ENCODE measurements around the gene PPP3CA.

PPP3CA gene

DNA sequence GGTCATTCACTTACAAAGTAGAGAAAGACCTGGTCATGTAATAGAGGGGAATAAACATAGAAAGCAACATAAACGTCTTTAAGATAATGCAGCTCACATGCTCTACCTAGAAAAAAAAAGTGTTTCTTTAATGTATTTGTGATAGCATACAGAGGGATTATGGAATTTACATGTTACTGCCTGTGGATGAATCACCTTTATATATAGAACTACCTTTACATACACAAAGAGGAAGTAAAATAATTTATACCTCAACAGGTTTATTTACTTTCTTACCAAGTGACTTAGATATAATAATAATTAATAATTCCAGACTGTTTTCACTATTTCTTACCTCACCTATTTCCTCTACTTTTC, 81.5 kb downstream of the PPP3CA start:
- peak overlapping the region; percentile 33; the same call in 1 of the 2 replicates for H3K27ac ChIP-seq
- TF ChIP-seq, protein P1, sequence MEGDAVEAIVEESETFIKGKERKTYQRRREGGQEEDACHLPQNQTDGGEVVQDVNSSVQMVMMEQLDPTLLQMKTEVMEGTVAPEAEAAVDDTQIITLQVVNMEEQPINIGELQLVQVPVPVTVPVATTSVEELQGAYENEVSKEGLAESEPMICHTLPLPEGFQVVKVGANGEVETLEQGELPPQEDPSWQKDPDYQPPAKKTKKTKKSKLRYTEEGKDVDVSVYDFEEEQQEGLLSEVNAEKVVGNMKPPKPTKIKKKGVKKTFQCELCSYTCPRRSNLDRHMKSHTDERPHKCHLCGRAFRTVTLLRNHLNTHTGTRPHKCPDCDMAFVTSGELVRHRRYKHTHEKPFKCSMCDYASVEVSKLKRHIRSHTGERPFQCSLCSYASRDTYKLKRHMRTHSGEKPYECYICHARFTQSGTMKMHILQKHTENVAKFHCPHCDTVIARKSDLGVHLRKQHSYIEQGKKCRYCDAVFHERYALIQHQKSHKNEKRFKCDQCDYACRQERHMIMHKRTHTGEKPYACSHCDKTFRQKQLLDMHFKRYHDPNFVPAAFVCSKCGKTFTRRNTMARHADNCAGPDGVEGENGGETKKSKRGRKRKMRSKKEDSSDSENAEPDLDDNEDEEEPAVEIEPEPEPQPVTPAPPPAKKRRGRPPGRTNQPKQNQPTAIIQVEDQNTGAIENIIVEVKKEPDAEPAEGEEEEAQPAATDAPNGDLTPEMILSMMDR (conservative IDR thresholded peaks at IDR 0.05) = no peak

DNA sequence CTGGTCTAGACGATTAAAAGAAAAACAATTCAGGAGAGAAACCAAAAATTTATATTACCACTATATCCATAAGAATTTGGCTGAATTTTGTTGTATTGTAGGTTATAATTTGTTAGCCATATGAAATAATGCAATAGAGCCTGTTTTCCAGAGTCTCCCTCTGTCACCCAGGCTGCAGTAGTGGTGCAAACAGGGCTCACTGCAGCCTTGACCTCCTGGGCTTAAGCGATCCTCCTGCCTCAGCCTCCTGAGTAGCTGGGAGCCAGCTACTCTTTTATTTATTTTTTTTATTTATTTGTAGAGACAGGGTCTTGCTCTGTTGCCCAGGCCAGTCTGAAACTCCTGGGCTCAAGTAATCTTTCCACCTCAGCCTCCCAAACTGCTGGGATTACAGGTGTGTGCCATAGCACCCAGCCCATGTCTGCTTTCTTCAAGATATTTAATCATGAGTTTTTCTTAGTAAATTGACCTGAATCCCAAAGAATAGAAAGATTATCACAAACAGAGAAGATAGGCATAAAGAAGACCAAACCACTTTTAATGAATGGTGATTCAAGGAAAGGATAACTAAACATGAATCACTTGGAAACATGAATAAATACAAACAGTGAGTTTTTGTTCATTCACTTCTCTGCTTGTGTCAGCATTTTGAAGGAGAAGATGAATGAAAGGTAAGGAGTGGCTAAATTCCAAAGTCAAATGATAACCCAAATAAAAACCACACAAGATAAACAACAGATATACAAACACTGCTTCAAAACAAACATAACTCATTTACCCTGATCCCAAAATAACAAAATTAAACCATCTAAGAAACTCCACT, 82.1 kb downstream of the PPP3CA start:
- H3K27ac ChIP-seq = peak overlapping the region; percentile 33; the same call in 1 of the 2 replicates
- TF ChIP-seq, protein P1 (conservative IDR thresholded peaks at IDR 0.05) = no peak

DNA sequence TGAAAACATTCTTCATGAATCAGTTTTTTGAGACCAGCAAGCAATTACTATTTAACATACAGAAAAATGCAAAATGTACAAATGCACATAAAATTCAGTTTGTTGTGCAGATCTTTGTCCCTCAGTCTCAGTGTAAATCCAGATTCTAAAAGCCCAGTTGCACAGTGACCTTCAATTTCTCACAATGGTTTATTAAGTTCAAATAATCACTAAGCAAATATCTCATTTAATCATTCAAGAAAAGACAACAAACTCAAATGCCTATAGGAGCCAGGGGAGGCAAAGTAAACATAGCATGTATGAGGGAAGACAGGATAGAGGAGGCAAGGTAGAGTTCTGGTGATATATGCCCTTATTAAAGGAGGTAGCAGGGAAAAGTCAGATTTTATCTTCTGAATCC, 82.8 kb downstream of the PPP3CA start:
- TF ChIP-seq, protein P1 (conservative IDR thresholded peaks at IDR 0.05) = no peak
- peak overlapping the region; percentile 33; the same call in 1 of the 2 replicates for H3K27ac ChIP-seq

DNA sequence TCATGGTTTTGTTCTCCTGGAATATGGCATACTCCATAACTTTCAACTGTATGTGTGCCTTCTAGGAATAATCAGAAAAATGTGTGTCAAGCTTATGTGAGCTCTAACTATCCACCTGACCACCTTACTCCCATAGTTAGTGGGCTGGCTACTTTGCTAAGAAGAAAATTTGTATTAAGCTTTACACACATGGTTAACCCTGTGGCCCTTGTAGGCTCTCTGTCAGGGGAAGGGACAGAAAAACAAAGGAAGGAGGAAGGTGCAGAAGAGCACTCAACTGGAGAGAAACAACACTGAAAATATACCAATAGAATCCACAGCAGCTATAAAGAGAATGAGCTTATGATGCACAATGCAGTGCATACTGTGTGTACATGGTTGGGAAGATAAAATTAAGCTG, 84.6 kb downstream of the PPP3CA start:
- H3K27ac ChIP-seq = no peak overlapping the region

DNA sequence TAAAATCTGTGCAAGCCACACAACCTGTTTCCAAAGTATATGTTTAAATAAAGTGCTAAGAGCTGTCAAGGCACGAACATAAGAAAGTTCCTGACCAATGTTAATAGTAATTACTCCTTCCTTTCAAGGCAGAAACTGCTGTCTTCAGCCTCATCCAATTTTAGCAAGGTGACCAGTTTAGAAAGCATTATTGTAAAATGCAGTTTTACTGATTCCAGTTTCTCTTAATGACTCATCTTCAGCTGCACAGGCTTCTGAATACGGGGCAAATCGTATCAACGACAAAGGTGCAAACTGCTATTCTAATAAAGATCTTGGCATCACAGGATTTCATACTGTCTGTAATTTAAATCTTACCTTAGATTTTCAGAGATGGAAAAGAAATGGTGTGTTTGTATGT, 87.5 kb downstream of the PPP3CA start:
- TF ChIP-seq, protein P1 (conservative IDR thresholded peaks at IDR 0.05) = no peak
- 0 out of 2 replicates have a peak overlapping the region, but pooled peaks have one; percentile 84 for H3K27ac ChIP-seq

More for the DNA sequence above, 84.6 kb downstream of the PPP3CA start:
- TF ChIP-seq, protein P1 (conservative IDR thresholded peaks at IDR 0.05) = no peak

DNA sequence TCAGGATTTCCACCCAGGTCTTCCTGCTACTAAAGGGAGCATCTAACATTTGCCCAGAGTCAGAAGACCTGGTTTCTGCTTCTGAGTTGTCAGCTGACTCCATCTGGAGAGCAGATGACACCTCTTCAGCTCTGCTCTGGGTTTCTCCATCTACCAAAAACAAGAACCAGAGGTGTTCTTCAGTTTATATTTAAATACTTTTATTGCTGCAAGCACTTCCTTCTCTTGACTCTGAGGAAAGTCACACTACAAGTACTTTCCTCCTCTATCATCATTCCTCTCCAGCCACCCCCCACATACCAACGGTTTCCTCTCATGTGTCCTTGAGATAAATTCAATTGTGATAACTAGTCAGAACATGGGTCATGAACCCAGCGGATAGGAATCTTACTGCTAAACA, 88.4 kb downstream of the PPP3CA start:
- H3K27ac ChIP-seq = peak overlapping the region; percentile 84
- TF ChIP-seq, protein P1 (conservative IDR thresholded peaks at IDR 0.05) = no peak

DNA sequence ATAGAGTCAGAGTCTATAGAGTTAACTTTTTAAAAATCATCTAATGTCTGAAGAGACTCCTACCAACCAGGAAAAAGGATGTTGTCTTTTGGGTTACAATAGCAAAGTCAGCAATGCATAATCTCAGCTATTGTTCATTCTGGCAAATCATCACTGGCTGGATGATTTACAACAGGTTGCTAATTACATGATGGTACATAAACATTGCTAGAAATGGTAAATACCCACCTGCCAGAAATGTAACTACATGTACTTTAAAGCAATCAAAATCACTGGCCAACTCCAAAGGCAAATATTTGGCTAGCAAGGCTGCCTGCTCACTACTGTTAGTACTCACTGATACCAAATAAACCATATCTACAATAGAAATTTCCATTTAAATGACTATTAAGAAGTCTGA, 91.1 kb downstream of the PPP3CA start:
- H3K27ac ChIP-seq = peak overlapping the region; percentile 84
- TF ChIP-seq, protein P1 (conservative IDR thresholded peaks at IDR 0.05) = no peak
